GM19238 (cell line): ENCODE measurements around the gene ALDH1L1.
"Not testable (repeated sequence)": the region's sequence is repeated elsewhere in the genome, so short reads cannot be mapped to it uniquely, and the experiment has no call there.

ENCODE experiments used
- DNase-seq: peaks from one replicate; pipeline ENCODE4 v3.0.0; 2011; ENCODE audit warnings: low spot score; ENCODE audit not compliant: insufficient read length

Gene ALDH1L1

DNA sequence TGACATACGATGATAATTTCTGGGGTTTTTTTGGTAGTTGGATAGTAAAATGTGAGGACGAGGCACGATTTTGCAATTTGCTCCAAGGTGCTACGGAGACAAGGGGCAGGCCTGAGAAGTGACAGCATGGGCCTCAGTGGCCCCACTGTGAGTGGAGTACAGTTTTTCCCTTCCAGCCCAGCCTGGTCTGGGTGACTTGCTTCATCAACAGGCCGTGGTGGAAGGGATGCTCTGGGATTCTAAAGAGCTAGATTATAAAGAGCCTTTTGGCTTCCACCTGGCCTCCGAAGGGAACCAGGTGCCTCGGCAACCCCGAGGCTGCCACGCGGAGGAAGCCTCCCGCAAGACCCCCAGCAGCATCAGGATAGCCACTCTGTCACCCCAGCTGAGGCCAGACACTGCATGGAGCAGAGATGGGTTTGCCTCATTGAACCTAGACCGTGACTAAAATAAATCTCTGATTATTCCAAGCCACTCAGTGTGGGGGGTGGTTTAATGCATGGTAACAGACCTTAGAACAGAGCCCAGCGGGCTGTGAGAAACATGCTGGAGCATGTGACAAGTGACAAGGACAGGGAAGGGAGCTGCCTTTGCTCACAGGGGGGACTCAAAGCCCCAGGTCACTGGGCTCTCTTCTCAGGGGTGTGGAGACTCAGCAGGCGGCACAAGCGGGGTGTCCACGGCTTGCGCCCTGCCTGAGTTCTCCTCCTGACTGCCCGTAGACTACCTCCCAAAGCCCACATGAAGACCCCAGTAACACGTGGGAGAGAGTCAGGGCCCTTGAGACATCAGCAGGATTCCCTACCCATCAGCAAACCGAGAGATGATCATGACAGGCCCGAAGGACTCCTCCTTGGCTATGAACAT, 73.8 kb downstream of the ALDH1L1 start:
- DNase-seq: no peak

DNA sequence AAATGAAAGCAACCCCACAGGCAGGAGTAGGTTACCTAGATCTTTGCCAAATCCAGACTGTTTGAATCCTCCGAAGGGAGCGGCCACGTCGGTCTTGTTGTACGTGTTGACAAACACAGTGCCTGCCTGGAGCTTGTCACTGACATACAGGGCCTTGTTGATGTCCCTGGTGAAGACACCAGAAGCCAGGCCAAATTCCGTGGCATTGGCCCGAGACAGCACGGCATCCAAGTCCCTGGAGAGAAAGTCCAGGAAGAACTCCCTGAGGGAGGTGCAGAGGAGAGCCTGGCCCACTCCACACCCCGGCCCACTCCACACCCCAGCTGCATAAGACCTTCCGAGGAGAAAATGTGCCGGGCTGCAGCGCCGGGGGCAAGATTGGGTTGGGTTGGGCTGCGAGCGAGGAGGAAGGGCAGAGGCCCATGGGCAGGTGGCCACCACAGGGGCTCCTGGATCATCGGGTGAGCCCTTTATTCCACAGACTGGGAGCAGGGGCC, 74.6 kb downstream of the ALDH1L1 start:
- DNase-seq: no peak

DNA sequence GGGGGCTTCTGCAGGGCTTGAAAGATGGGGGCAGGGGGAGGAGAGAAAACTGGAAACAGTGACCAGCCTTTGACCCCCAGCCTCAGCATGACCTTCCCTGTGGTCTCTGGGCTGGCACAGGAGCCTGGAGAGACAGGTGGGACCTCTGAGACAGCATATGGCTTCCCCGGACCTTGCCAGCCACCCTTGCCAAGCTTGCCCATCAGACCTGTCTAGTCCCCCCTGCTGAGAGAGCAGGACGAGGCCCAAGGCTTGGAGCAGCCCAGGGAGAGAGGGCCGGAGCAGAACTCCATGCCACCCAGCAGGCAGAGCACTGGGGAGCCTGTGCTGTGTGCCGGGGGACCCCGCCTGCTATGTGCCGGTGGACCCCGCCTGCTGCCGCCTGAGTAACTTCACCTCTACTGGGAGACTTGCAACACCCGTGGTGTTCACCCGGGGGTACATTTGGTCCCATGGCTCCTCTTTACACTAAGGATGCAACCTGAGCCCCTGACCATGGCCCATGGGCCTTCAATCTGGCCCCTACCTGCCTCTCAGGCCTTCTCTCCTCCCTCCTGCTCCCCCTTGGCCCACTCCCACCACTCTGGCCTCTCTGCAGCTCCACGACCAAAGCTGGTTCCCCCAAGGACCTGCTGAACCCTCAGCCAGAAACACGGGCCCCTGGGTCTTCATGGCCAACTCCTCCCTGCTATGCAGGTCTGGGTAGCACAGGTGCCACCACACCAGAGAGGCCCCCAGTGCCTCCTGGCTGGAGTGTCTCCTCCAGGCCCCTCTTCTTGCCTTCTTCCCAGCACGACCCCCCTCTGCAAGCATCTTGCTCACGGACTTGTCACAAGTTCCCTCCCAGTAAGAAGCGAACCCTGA, 75.4 kb downstream of the ALDH1L1 start:
- no peak for DNase-seq

- DNase-seq: no peak
Observed at GRCh38 chr3:126104028-126104635, 76.3 kb downstream of the ALDH1L1 start.

DNA sequence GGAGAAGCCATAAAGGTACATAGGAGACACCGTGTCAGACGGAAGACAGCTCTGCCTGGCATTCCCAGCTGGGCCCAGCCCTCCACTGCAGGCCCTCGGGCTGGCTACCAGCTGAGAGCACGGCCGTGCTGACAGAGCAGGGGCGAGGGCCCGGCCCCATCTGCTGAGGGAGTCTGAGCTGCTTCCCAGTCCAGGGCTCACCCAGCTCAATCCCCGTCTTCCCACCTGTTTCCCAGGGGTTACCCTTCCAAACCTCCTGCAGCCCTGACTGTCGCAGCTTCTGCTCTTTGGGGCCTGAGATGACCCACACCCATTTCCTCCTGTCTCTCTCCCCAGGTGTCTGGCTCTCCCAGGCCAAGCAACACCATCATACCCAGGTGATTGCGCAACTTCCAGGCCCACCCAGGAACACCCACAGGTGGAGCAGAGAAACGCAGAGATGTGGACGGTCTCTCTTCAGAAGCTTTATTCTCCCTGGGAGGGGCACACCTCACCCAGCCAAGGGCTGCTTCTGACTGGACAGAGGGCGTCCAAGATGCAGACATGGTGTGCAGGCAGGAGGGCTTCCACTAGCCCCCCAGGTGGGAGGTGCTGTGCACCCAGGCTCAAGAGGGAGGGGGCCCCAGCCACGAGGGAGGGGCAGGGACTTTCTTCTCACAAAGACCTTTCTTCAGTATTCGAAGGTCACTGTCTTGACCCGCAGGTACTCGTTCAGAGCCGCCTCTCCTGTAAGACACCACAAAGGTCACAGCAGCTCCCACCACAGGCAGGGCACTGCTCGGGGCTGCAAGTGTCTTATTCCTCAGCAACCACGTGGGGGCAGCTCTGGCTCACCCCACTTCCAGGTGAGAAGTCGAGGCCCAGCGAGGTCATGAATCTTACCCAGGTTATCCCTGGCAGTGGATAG, 77.0 kb downstream of the ALDH1L1 start:
- DNase-seq: no peak

- DNase-seq: no peak
Observed at GRCh38 chr3:126102530-126102951, 77.8 kb downstream of the ALDH1L1 start.

DNA sequence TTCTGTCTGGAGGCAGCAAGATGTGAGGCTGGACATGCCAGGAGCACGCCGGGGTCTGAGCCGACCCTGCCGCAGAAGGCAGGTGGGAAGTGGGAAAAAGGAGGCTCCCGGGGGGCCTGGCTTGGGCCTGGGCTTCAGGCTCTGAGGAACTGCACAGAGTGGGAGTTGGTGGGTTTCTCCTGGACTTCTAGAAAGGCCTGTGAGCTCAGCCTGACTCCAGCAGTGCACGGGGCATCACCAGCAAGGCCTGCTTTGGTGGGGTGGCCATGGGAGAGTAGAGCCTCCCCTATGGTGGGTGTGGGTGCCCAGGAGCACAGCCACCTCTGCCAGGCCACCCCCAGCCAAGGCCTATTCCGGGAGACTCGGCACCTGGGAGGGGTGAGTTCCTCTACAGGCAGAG, 78.4 kb downstream of the ALDH1L1 start:
- DNase-seq: no peak

- DNase-seq: no peak
Observed at GRCh38 chr3:126101521-126101982, 78.8 kb downstream of the ALDH1L1 start.

DNA sequence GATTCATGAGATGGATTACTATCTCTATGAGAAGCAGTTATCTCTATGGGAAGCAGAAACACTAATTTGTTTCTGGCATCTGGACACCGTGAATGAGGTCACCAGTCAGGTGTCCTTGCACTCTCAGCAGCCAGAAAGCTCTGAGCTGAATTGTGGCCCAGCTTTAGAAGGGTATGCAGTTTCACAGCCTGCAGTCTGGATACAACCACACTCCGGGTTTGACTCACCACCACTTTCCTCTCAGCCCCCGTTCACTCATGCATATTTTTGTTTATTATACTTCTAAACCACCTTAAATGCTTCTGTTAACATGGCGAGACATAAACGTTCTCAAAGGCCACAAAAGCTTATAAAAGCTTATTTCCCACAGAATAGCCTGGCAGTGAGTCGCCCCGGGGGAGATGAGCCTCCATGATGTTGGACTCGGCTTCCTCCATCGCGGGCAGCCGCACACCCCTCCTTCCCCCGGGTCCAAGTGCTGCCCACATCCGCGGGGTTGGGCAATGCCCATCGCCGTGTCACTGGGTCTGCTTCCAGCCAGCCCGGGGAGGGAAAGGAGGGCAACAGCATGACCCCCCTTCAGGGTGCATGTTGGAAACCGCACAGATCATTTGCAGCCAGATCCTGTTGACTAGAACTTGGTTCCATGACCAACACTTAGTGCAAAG, 79.6 kb downstream of the ALDH1L1 start:
- DNase-seq: no peak

DNA sequence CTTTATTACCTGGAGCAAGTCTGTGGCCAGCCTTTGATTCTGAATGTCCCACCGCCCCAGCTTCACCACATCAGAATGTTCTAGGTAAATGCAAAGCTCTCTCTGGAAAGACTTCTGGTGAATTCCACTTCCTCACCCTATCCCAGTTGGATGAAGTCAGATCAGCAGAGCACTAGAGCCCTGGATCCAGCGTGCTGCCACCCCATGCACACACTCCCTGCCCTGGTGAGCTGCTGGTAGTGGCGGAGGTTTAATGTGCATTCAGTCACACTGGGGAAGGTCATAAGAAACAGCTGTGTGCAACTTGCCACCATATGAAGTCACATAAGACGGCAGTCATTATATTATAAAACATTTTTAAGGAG, 80.1 kb downstream of the ALDH1L1 start:
- no peak for DNase-seq

GRCh38 chr3:126098391-126098858, 82.0 kb downstream of the ALDH1L1 start:
- DNase-seq: no peak

DNA sequence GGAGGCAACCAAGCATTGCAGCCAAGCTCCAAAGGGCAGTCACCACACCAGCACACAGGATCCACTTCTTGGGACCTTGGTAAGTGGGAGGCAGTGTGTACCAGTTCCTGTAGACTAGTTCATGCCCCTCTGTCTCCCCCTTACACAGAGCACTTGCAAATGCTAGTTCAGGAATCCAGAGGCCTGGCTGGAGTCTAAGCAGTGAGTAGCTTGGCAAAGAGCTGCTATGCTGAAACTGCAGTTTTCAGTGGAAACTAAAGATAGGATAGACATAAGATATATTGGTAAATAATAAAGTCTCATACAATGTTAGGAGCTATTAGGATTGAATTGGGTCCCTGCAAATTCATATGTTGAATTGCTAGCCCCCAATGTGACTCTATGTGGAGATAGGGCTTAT, 82.6 kb downstream of the ALDH1L1 start:
- no peak for DNase-seq

DNA sequence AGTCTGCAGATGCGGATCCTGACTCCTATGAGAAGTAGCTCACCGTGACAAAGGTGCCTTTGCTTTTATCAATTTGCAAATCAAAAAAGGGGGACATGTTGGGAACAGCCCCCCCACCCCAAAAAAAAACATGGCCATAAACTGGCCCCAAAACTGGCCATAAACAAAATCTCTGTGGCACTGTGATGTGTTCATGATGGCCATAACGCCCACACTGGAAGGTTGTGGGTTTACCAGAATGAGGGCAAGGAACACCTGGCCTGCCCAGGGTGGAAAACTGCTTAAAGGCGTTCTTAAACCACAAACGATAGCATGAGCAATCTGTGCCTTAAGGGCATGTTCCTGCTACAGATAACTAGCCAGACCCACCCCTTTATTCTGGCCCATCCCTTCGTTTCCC, 84.1 kb downstream of the ALDH1L1 start:
- not testable (repeated sequence) for DNase-seq

- not testable (repeated sequence) for DNase-seq
Observed at GRCh38 chr3:126092128-126092527, 88.3 kb downstream of the ALDH1L1 start.

DNA sequence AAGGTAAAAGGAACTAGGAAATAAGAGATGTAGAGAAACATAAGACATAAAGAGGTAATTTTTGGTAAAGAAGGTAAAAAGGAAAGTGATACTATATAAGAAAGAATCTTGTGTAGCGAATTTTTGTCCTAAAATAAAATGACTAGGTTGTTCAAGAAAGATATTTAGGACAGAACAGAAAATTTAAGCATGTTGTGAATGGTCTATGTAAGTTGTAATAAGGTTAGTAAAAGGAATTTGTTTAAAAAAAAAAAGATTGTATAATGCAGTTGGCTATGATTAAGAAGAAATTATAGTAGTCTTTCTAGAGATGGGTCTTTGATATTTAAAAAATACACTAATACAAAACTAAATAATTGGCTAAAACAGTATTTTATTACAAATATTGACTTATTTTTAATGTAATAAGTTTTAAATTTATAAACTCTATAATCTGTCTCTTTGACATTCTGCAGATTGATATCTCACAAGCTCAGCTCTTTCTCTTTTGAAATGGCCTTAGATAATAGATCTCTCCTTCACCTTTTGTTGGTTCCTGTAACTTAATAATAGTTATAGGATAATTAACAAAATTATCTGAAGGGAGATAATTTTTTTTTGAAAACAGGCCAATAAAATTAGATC, 92.7 kb downstream of the ALDH1L1 start:
- DNase-seq: no peak

- no peak for DNase-seq
Observed at GRCh38 chr3:126085841-126086240, 94.5 kb downstream of the ALDH1L1 start.

DNA sequence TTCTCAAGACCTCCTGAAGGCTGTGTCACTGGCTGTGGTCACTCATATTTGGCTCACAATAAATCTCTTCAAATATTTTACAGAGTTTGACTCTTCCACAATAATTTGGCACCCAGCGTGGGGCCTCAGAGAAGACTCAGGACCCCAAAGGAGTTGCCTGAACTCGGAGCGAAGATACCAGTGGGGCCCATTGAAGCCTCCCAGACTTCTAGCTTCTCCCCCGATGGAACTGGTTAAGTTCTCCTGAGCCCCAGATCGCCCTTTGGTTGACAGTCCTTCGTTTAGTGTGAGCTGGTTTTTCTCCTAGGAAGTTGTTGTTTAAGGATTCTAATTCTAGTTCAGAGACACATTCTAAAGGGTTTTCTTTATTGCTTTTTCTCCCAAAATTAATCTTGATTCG, 95.1 kb downstream of the ALDH1L1 start:
- DNase-seq: no peak

DNA sequence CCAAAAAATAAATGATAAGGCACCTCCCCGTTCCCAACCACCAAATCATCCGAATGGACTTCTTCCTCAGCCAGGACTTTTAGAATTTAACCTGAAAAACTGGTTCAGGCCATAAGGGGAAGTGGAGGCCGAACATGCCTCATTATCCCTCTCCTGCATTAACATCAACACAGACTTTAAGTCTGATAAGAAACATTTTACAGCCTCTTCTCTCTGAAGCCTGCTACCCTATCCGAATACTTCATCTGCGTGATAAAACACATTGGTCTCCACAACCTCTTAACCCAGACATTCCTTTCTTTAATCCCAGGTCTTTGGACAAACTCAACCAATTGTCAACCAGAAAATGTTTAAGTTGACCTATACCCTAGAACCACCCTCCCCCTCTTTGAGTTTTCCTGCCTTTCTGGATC, 95.6 kb downstream of the ALDH1L1 start:
- DNase-seq: no peak

DNA sequence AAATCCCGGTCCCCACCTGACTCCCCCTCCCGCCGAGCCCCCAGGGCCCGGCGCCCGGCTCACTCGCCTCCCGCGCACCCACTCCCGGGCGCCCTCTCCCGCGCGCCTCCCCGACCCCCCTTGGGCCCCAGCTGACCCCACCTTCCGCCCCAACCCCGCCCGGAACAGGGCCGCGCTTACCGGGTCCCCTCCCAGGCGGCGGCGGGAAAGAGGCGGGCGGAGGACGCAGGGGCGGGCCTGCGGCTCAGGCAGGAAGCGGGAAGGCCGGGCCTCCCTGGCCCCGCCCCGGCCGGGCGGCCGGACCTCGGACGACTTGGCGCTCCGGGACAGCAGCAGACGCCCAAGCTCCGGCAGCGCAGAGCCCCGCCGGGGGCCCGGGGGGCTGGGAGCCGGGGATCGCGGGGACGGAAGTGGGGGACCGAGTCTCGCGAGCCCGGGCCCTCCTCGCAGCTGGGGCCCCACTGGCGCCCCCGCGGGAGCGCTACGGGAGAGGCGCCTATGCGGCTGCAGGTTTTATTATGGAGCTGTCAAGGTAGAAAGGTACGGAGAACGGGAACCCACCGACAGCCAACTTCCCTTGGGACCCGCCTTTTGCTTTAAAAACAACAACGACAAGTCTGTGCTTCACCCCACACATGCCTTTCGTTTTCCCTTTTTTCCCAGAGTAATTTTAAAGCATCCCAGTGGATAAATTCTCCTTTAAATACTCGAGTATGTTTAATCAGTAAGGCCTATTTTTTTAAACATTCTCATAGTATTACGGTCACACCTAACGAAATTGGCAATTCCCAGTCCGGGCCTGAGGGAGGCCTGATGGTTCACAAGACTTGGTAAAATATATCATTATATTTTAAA, 96.2 kb downstream of the ALDH1L1 start, which contains the start of gene SLC41A3:
TSS of gene SLC41A3 (minus strand) at position 212 of the 855 bp plus-strand sequence. CDS start 15,905 bp downstream, outside the sequence.
- peak; percentile 90 for DNase-seq
